Measurements from ENCODE around the gene PLPPR1. TPM values are rescaled to one million over a fixed set of nuclear protein-coding genes. Genes with fewer than 3 reads are reported as not detected.

PLPPR1 gene
- total RNA-seq, 6 experiments from 2014 or later = 1.4 to 5.4 (median 1.8) TPM

GRCh38 chr9:101309139-101309538 lies 280.6 kb downstream of the PLPPR1 start:
- ATAC-seq (no peak), DNase-seq (no peak)
- TF ChIP-seq CTCF (IDR thresholded peaks at IDR 0.05) = no peak
- TF ChIP-seq POLR2A (IDR thresholded peaks at IDR 0.05) = no peak
- H3K4me1 ChIP-seq = peaks cover 0 to 10% (median 0%) of the 10 kb centered on the region in 4 donors
- no peak overlapping the region for H3K4me3 ChIP-seq
- no peaks in the 10 kb centered on the region for H3K27me3 ChIP-seq
- intact Hi-C loops (cut with DNase I) = no loop called here
- WGBS (ENCODE audit: insufficient coverage, low coverage, low lambda C conversion rate, missing lambda C conversion rate) = 66% methylated on average over 8 of the region's 8 CpGs
- no peaks in the 10 kb centered on the region for H3K36me3 ChIP-seq
- H3K9me3 ChIP-seq = no peaks in the 10 kb centered on the region
- H3K27ac ChIP-seq = no peak overlapping the region

DNA sequence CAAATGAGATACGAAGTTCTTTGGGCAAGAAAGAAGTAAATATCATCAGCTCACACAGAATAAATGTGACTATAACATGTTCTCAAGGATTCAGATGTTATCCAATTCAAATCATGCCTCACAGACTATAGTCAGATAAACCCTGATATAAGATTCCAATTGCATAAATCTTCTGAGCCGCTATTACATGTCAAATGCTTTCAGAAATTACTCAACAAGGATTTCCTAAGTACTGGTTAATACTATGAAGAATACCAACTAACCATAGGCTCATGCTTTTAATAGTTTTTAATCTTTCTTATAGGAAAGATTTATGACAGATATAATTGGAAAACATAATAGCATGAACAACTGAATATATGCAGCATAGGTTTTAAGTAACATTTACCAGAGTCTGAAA lies 282.7 kb downstream of the PLPPR1 start:
- intact Hi-C loops (cut with DNase I) = no loop called here
- H3K27me3 ChIP-seq = no peaks in the 10 kb centered on the region
- H3K9me3 ChIP-seq = no peaks in the 10 kb centered on the region
- ATAC-seq (no peak), DNase-seq (no peak)
- no peak overlapping the region for H3K27ac ChIP-seq
- no peaks in the 10 kb centered on the region for H3K36me3 ChIP-seq
- peaks cover 0 to 26% (median 4%) of the 10 kb centered on the region in 4 donors for H3K4me1 ChIP-seq
- TF ChIP-seq POLR2A (IDR thresholded peaks at IDR 0.05) = no peak
- TF ChIP-seq CTCF (IDR thresholded peaks at IDR 0.05) = no peak
- 16% methylated on average over 2 of the region's 2 CpGs for WGBS (ENCODE audit: insufficient coverage, low coverage, low lambda C conversion rate, missing lambda C conversion rate)
- H3K4me3 ChIP-seq = no peak overlapping the region

DNA sequence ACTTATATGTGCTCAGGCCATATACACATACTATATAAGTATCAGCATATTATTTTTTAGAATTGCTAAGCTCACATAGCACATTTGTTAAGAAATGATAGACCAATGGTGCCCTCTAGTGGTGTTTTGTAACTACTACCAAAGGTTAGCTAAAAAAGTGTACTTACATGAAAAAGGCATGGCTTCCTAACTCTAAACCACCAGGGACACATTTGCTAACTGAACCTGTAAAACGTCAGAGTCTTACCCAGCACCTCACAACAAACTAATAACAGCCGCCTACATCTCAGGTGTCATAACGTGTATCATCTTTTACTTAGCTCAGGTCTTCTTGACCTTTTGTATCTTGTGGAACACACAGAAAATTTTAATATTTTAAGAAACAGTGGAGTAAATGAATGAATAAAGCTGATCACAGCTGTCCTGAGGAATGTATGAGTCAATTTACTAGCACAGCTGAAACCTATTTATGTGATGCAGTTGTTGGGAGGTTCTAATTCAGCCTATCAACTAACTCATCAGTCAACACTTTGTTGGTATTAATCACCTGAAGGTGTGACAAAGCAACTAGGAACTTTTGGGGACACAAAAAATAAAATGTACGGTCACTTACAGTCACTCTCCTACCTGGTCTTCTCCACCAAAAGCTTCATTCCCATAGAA lies 283.4 kb downstream of the PLPPR1 start:
- Histone ChIP-seq H3K36me3 (no peaks in the 10 kb centered on the region), H3K4me1 (peaks cover 0 to 31% (median 6%) of the 10 kb centered on the region in 4 donors), H3K4me3 (no peak overlapping the region), H3K9me3 (no peaks in the 10 kb centered on the region), H3K27ac (peak overlapping the region in 2 of 3 donors; percentile 9 to 17), H3K27me3 (no peaks in the 10 kb centered on the region)
- TF ChIP-seq POLR2A (IDR thresholded peaks at IDR 0.05) (no peak), CTCF (IDR thresholded peaks at IDR 0.05) (peak; percentile 72 to 91 (median 75))
- 14% methylated on average over 4 of the region's 4 CpGs for whole genome bisulfite sequencing (ENCODE audit: insufficient coverage, low coverage, low lambda C conversion rate, missing lambda C conversion rate)
- DNase-seq (no peak), ATAC-seq (peak; percentile 59 to 68 (median 64))
- intact Hi-C loops (cut with DNase I) = no loop called here

- TF ChIP-seq POLR2A (IDR thresholded peaks at IDR 0.05) (no peak), CTCF (IDR thresholded peaks at IDR 0.05) (no peak)
- intact Hi-C loops (cut with DNase I) = no loop called here
- 85% methylated on average over 5 of the region's 8 CpGs for WGBS (ENCODE audit: insufficient coverage, low coverage, low lambda C conversion rate, missing lambda C conversion rate)
- ATAC-seq (no peak), DNase-seq (no peak)
- H3K4me1 ChIP-seq = peaks cover 0 to 35% (median 10%) of the 10 kb centered on the region in 4 donors
- H3K4me3 ChIP-seq = no peak overlapping the region
- no peaks in the 10 kb centered on the region for H3K36me3 ChIP-seq
- no peaks in the 10 kb centered on the region for H3K27me3 ChIP-seq
- no peaks in the 10 kb centered on the region for H3K9me3 ChIP-seq
- peak overlapping the region in 2 of 3 donors; percentile 8 to 12 for H3K27ac ChIP-seq
These were observed 284.1 kb downstream of the PLPPR1 start for GRCh38 chr9:101312661-101313060.
